HCT116 (cell line): ENCODE data around the gene PNO1. TPM values are rescaled to one million over a fixed set of nuclear protein-coding genes. Genes with fewer than 3 reads are reported as not detected.

Experiments
- ATAC-seq: fragments of 200-7000 bp; cut with Tn5 transposase; 2 replicates; pipeline ENCODE4 v1.9.1; 2020; ENCODE audit warnings: mild to moderate bottlenecking, moderate library complexity
- BruUV-seq: library from RNA; stranded (reverse); fragments of 400-500 nt; replicated peaks from 2 replicates; lab custom pipeline; 2021; lab: Mats Ljungman, UMichigan
- CTCF ChIA-PET: fragments of 300-600 bp; sonication (Branson Sonifier 250); formaldehyde crosslinking; loops from one replicate; lab custom pipeline; 2021; ENCODE audit warnings: antibody characterized with exemption; lab: Charles Lee
- POLR2A ChIA-PET: fragments of 300-600, 350-600 bp; sonication (Branson Sonifier 250); formaldehyde crosslinking; loops from one replicate; lab custom pipeline; 2021; ENCODE audit warnings: antibody characterized with exemption; lab: Charles Lee
- RAD21 ChIA-PET, 2 experiments: fragments of 300-600 bp; sonication (Branson Sonifier 250); formaldehyde crosslinking; loops; one replicate each; lab custom pipeline; 2023; ENCODE audit warnings: low total read pairs in 2 of 2; ENCODE audit not compliant: uncharacterized antibody in 2 of 2, unreplicated experiment in 2 of 2, low non-redundant PET in 1 of 2; lab: Charles Lee
- DNase-seq: peaks from one replicate; pipeline ENCODE4 v3.0.0-alpha.2; 2010; ENCODE audit warnings: low read depth, low spot score
- H2AFZ ChIP-seq: fragments of 200-600 bp; shearing (Covaris generic), sonication (generic); 2 replicates; pipeline ENCODE4 v1.6.1; 2017; ENCODE audit warnings: low read depth, mixed run types, mixed read lengths, antibody characterized with exemption, low read length; ENCODE audit not compliant: poor library complexity, severe bottlenecking
- H3K27ac ChIP-seq: 2 replicates; pipeline ENCODE4 v1.5.1; 2012; ENCODE audit warnings: low read depth, low read length
- H3K27me3 ChIP-seq: fragments of 200-600 bp; sonication (generic); 2 replicates; pipeline ENCODE4 v1.6.1; 2016; ENCODE audit warnings: mixed run types, low read length, mixed read lengths; ENCODE audit not compliant: insufficient read depth
- H3K36me3 ChIP-seq, 2 experiments: fragments of 200-500 bp in 1 of 2; fragments of 200-600 bp in 1 of 2; sonication (Bioruptor generic) in 1 of 2; sonication (generic) in 1 of 2; 2 replicates each; pipeline versions ENCODE4 v1.5.1 to v1.6.1; 2014 to 2016; ENCODE audit warnings: low read length in 2 of 2, inconsistent platforms in 1 of 2, mixed read lengths in 1 of 2, mixed run types in 1 of 2; ENCODE audit not compliant: insufficient read depth in 2 of 2, control insufficient read depth in 1 of 2
- H3K4me1 ChIP-seq, 2 experiments: fragments of 200-600 bp in 1 of 2; sonication (generic) in 1 of 2; 2 replicates each; pipeline versions ENCODE4 v1.5.1 to v1.6.1; 2012 to 2017; ENCODE audit warnings: low read length in 2 of 2, inconsistent platforms in 1 of 2, mild to moderate bottlenecking in 1 of 2, mixed read lengths in 1 of 2, mixed run types in 1 of 2, moderate library complexity in 1 of 2; ENCODE audit not compliant: insufficient read depth in 2 of 2, control insufficient read depth in 1 of 2
- H3K4me2 ChIP-seq: fragments of 200-600 bp; sonication (generic); 2 replicates; pipeline ENCODE4 v1.6.1; 2017; ENCODE audit warnings: mixed run types, low read length, mixed read lengths
- H3K4me3 ChIP-seq, 2 experiments: fragments of 200-600 bp in 1 of 2; sonication (generic) in 1 of 2; replicated peaks in 1 of 2; 2 replicates each; pipeline ENCODE4 v1.5.1; 2011 to 2016; ENCODE audit warnings: low read length in 2 of 2, control low read depth in 1 of 2, low read depth in 1 of 2, mild to moderate bottlenecking in 1 of 2, mixed read lengths in 1 of 2, mixed run types in 1 of 2
- H3K79me2 ChIP-seq: fragments of 200-600 bp; sonication (generic); 2 replicates; pipeline ENCODE4 v1.6.1; 2017; ENCODE audit warnings: mild to moderate bottlenecking, mixed run types, low read length, moderate library complexity, mixed read lengths; ENCODE audit not compliant: insufficient read depth
- H3K9ac ChIP-seq: fragments of 200-600 bp; sonication (generic); 2 replicates; pipeline ENCODE4 v1.6.1; 2016; ENCODE audit warnings: low read length, mixed read lengths
- H3K9me2 ChIP-seq: fragments of 200-600 bp; sonication (generic), shearing (Covaris generic); 2 replicates; pipeline ENCODE4 v1.6.1; 2017; ENCODE audit warnings: mixed run types, mild to moderate bottlenecking, moderate library complexity; ENCODE audit not compliant: insufficient read depth
- H3K9me3 ChIP-seq, 2 experiments: fragments of 200-500 bp in 1 of 2; fragments of 200-600 bp in 1 of 2; sonication (Bioruptor generic) in 1 of 2; sonication (generic) in 1 of 2; 2 replicates each; pipeline ENCODE4 v1.6.1; 2014 to 2017; ENCODE audit warnings: low read length in 2 of 2, mixed read lengths in 2 of 2, inconsistent platforms in 1 of 2, low read depth in 1 of 2, mild to moderate bottlenecking in 1 of 2, mixed run types in 1 of 2, moderate library complexity in 1 of 2; ENCODE audit not compliant: control insufficient read depth in 1 of 2, insufficient read depth in 1 of 2
- H4K20me1 ChIP-seq: fragments of 200-600 bp; sonication (generic), shearing (Covaris generic); 2 replicates; pipeline ENCODE4 v1.6.1; 2017; ENCODE audit warnings: mixed run types, mild to moderate bottlenecking, moderate library complexity; ENCODE audit not compliant: insufficient read depth
- CBX3 ChIP-seq: IDR thresholded peaks from 2 replicates; pipeline ENCODE4 v1.6.1; 2012; ENCODE audit warnings: low read depth
- CEBPB ChIP-seq: IDR thresholded peaks from 2 replicates; pipeline ENCODE4 v1.6.1; 2012; ENCODE audit warnings: low read depth
- EGR1 ChIP-seq: IDR thresholded peaks from 2 replicates; pipeline ENCODE4 v1.6.1; 2012; ENCODE audit warnings: low read depth
- ELF1 ChIP-seq: IDR thresholded peaks from 2 replicates; pipeline ENCODE4 v1.6.1; 2012; ENCODE audit warnings: low read depth, borderline replicate concordance
- EZH2phosphoT487 ChIP-seq: fragments of 200-600 bp; IDR thresholded peaks from 2 replicates; pipeline ENCODE4 v1.6.1; 2018; ENCODE audit warnings: antibody characterized with exemption, borderline replicate concordance
- FOSL1 ChIP-seq: IDR thresholded peaks from 2 replicates; pipeline ENCODE4 v1.6.1; 2012; ENCODE audit warnings: low read depth
- TCF7L2 ChIP-seq: IDR thresholded peaks from 2 replicates; pipeline ENCODE4 v1.7.0; 2011; ENCODE audit warnings: borderline replicate concordance, inconsistent platforms; ENCODE audit not compliant: insufficient read depth, insufficient read length; ENCODE audit errors: extremely low read depth
- YY1 ChIP-seq: IDR thresholded peaks from 2 replicates; pipeline ENCODE4 v1.6.1; 2011; ENCODE audit warnings: low read length, low read depth, moderate library complexity, mild to moderate bottlenecking; ENCODE audit not compliant: insufficient replicate concordance; ENCODE audit errors: extremely low read depth
- intact Hi-C: fragments of 100-400 bp; cut with micrococcal nuclease; formaldehyde crosslinking; loops from 2 replicates; pipeline ENCODE4 v1.10.0; 2022
- total RNA-seq: library from RNA; stranded (reverse); gene quantifications from one replicate; pipeline ENCODE4 v1.2.1, GENCODE V29; 2021; ENCODE audit not compliant: unreplicated experiment
- TF ChIP-seq, protein P1 (sequence below): IDR thresholded peaks from 2 replicates; pipeline ENCODE4 v1.6.1; 2012
- TF ChIP-seq, protein P2 (sequence below), 3 experiments: fragments of 200-600 bp in 1 of 3; sonication (generic) in 1 of 3; IDR thresholded peaks in 2 of 3; conservative IDR thresholded peaks in 1 of 3; 2 replicates each; pipeline ENCODE4 v1.5.1; 2012 to 2017; ENCODE audit warnings: low read depth in 2 of 3, low read length in 2 of 3, antibody characterized with exemption in 1 of 3, borderline replicate concordance in 1 of 3, control low read depth in 1 of 3, mild to moderate bottlenecking in 1 of 3, mixed read lengths in 1 of 3, mixed run types in 1 of 3, moderate library complexity in 1 of 3; ENCODE audit not compliant: insufficient read depth in 1 of 3

PNO1 gene
- total RNA-seq, 1 experiment from 2014 or later: 23.3 TPM

- TF ChIP-seq EGR1 (no peak), EZH2phosphoT487 (no peak), CBX3 (no peak), TCF7L2 (no peak), CEBPB (no peak), FOSL1 (no peak), YY1 (no peak), ELF1 (no peak)
- TF ChIP-seq, protein P1, sequence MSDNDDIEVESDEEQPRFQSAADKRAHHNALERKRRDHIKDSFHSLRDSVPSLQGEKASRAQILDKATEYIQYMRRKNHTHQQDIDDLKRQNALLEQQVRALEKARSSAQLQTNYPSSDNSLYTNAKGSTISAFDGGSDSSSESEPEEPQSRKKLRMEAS: no peak
- TF ChIP-seq, protein P2, sequence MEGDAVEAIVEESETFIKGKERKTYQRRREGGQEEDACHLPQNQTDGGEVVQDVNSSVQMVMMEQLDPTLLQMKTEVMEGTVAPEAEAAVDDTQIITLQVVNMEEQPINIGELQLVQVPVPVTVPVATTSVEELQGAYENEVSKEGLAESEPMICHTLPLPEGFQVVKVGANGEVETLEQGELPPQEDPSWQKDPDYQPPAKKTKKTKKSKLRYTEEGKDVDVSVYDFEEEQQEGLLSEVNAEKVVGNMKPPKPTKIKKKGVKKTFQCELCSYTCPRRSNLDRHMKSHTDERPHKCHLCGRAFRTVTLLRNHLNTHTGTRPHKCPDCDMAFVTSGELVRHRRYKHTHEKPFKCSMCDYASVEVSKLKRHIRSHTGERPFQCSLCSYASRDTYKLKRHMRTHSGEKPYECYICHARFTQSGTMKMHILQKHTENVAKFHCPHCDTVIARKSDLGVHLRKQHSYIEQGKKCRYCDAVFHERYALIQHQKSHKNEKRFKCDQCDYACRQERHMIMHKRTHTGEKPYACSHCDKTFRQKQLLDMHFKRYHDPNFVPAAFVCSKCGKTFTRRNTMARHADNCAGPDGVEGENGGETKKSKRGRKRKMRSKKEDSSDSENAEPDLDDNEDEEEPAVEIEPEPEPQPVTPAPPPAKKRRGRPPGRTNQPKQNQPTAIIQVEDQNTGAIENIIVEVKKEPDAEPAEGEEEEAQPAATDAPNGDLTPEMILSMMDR (IDR thresholded peaks at IDR 0.05 in 2 of 3, conservative IDR thresholded peaks at IDR 0.05 in 1 of 3; ENCODE audit: borderline replicate concordance in 1 of 3, insufficient read depth in 1 of 3, low read depth in 2 of 3, low read length in 2 of 3): no peak
- DNase-seq (no peak), ATAC-seq (no peak)
- Histone ChIP-seq H3K9me3 (no peaks in the 10 kb centered on the region), H3K4me3 (no peak overlapping the region), H3K9ac (no peak overlapping the region), H3K27me3 (no peaks in the 10 kb centered on the region), H4K20me1 (peaks cover 19% of the 10 kb centered on the region; the same call in 1 of the 2 replicates), H3K4me2 (no peak overlapping the region), H3K79me2 (peaks cover 100% of the 10 kb centered on the region), H3K27ac (no peak overlapping the region), H3K9me2 (no peaks in the 10 kb centered on the region), H3K36me3 (no peaks in the 10 kb centered on the region; a peak in 1 of 4 replicates), H2AFZ (no peak overlapping the region), H3K4me1 (no peaks in the 10 kb centered on the region; a peak in 1 of 4 replicates)
- ChIA-PET POLR2A (no interaction called here), CTCF (interaction anchor here (1.9 kb wide), 1 partner anchor 22 kb away, joined by 7 read pairs; no protein-coding TSS in a partner anchor), RAD21 (no interaction called here)
- intact Hi-C loops: no loop called here
- BruUV-seq: no TSS peak
Measured at GRCh38 chr2:68218343-68218901, 60.7 kb downstream of the PNO1 start.
